ENCODE results near the gene PNKD. TPM values are rescaled to one million over a fixed set of nuclear protein-coding genes. Genes with fewer than 3 reads are reported as not detected.

PNKD gene, protein sequence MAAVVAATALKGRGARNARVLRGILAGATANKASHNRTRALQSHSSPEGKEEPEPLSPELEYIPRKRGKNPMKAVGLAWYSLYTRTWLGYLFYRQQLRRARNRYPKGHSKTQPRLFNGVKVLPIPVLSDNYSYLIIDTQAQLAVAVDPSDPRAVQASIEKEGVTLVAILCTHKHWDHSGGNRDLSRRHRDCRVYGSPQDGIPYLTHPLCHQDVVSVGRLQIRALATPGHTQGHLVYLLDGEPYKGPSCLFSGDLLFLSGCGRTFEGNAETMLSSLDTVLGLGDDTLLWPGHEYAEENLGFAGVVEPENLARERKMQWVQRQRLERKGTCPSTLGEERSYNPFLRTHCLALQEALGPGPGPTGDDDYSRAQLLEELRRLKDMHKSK
- 66.2 TPM for total RNA-seq

GRCh38 chr2:218269900-218270720 lies at the start of gene PNKD, which contains the start of gene AAMP:
TSS of gene PNKD (plus strand) at chr2:218270519. CDS start at chr2:218270536, 17 bp downstream.
TSS of gene AAMP (minus strand) at chr2:218270137. CDS start at chr2:218270086, 51 bp downstream.
- peak; percentile 100 for DNase-seq (ENCODE audit: low spot score)

DNA sequence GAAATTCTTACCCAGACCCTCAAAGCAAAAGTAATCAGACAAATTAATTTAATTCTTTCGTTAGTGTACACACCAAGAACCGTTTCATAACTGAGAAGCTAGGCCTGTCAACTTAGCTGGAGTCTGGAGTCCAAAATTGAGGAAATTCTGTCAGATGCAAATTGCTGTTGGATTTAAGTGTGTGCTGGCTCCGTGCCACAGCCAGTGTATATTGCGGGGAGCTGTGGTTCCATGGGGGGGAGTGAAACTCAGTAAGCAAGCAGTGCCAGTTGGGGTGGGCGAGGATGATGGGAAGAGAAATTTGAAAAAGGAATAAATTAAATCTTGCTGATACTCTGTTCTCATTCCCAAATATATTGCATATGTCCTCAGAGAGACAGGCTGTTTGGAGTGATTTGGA lies 49.3 kb upstream of the PNKD start:
- DNase-seq (ENCODE audit: low spot score) = no peak

- DNase-seq (ENCODE audit: low spot score) = no peak
These were observed 47.3 kb upstream of the PNKD start for GRCh38 chr2:218223046-218223445.

- DNase-seq (ENCODE audit: low spot score) = no peak
These were observed 46.1 kb upstream of the PNKD start for GRCh38 chr2:218224186-218224585.

DNA sequence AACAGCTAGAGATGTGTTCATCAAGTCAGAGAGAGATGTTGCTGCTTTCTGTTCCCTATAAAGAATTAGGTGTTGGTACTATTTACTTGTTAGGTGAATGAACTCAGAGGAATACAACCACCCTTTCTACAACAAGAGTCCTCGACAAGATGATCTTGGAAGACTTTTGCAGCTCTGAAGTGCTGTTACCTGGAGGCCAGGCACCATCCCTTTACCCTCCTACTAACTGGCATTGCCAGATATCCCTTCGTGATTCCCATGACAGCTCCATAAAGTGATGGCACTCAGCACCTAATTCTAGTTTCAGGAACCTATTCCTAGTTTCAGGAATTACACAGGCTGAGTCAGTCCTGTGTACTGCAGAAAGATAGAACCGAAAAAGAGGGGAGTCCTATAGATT lies 43.4 kb upstream of the PNKD start:
- DNase-seq (ENCODE audit: low spot score) = no peak

DNA sequence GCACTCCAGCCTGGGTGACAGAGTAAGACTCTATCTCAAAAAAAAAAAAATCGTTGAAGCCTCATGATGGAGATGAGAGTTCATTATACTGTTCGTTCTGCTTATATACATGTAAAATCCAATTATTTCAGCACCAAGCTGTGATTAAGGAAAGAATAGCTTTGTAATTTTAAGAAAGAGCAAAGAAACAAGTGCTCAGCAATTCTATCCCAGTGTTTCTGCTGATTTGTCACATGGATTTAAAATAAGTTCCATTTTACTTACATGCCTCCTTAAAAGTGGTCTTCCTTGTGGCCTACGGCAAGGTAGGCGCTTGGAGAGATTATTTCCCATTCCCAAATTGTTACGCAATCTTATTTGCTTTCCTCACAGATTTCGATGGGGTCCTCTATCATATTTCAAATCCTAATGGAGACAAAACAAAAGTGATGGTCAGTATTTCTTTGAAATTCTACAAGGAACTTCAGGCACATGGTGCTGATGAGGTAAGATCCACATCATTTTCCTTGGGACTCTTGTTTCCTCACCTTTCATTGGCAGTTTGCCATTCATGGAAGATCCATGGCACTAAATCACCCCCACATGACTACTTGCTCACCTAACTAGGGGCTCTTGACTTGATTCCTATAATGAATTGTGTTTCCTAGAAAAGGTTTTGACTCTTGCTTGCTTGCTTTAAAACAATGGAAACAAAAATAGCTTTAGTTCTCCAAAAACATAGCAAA lies 41.8 kb upstream of the PNKD start:
- DNase-seq (ENCODE audit: low spot score) = no peak

DNA sequence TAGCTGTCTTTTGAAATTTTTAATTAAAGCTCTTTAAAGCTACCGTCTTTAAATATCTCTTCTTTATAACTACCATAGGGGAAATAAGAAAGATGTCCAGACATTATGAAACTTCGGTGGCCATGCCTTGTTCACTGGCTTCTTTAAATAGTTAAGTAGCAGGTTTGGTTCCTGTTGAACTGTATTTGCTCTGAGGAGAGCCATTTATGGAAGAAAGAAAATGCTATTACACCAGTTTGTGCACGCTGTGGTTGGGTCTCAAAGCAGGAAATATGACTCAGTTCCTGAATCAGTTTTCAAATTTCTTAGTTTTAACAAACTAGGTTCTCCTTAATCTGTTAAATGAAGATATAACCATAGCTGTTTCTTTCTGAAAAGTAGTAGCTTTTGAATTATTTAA lies 41.1 kb upstream of the PNKD start:
- no peak for DNase-seq (ENCODE audit: low spot score)

GRCh38 chr2:218229851-218230250 lies 40.5 kb upstream of the PNKD start:
- no peak for DNase-seq (ENCODE audit: low spot score)

DNA sequence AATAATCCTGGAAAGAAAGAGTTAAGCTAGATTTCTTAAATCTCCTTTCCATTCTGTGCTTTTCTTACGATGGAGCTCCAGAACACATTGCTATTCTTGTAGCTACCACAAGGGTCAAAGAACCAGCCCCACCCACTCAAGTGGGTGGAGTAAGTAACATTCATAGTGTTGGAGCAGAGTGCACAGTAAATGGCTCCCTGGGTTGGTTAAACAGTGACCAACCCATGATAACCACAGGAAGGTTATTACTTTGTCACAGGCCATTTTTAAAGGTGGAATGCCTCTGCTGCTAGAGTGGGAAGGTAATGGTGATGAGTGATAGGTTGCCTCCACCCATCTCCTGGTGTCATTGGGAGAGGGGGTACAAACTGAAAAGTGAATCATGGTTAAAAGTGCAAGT lies 39.4 kb upstream of the PNKD start:
- no peak for DNase-seq (ENCODE audit: low spot score)

GRCh38 chr2:218233543-218233942 lies 36.8 kb upstream of the PNKD start:
- DNase-seq (ENCODE audit: low spot score) = no peak

GRCh38 chr2:218234521-218234920 lies 35.8 kb upstream of the PNKD start:
- DNase-seq (ENCODE audit: low spot score) = no peak

GRCh38 chr2:218235017-218235416 lies 35.3 kb upstream of the PNKD start:
- no peak for DNase-seq (ENCODE audit: low spot score)

DNA sequence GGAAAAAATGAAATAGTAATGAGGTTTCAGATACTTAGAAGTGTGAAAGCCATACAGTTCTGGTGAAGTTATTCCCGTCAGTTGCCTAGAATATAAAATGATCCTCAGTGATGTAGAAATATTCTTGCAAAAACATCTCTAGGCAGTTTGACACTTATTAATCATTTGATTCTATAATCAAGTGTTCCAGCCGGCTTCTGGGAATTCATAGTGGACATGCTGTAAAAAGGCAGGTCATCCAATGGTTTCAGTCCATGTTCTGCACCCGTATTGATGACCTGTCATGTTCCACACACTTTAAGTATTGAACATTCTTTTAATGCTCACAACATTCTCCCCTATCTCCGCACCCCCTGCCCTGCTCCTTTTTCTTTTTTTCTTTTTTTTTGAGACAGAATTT lies 33.5 kb upstream of the PNKD start:
- no peak for DNase-seq (ENCODE audit: low spot score)

GRCh38 chr2:218238887-218239286 lies 31.4 kb upstream of the PNKD start:
- DNase-seq (ENCODE audit: low spot score) = no peak

DNA sequence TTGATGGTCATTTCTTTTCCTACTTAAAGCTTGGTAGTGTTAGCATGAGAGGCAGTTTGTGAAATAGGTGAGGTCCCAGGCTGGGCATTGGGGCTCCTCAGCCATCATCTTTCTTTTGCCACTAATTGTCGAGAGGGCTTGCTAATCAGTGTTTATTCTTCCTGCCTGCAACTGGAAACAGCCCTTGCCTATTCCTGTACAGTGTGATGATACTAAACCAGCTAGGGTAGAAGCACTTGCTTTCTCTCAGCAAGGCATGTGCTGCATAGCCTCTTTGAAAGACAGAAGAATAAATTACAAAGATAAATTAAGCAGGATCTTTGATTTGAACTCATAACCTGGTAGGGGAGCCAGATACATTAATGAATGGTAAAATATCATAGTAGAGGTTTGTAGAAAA lies 26.1 kb upstream of the PNKD start:
- DNase-seq (ENCODE audit: low spot score) = no peak

- no peak for DNase-seq (ENCODE audit: low spot score)
These were observed 25.7 kb upstream of the PNKD start for GRCh38 chr2:218244665-218245064.

GRCh38 chr2:218245214-218245613 lies 25.1 kb upstream of the PNKD start:
- no peak for DNase-seq (ENCODE audit: low spot score)

DNA sequence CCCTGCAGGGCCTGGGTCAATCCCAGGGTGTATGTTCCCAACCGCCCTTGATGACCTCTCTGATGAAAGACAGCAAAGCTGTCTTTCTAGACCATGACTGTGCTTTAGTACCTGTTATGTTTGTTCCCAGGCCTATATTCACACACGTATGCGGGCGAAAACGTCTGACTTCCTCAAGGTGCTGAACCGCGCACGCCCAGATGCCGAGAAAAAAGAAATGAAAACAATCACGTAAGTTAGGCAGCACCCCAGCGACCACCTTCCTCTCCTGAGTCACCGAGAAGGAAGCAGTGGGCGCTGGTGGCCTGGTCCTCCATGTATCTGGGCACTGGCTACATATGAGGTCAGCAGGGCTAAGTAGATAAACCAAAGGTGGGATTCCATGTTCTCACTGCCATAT lies 20.6 kb upstream of the PNKD start:
- DNase-seq (ENCODE audit: low spot score) = no peak

DNA sequence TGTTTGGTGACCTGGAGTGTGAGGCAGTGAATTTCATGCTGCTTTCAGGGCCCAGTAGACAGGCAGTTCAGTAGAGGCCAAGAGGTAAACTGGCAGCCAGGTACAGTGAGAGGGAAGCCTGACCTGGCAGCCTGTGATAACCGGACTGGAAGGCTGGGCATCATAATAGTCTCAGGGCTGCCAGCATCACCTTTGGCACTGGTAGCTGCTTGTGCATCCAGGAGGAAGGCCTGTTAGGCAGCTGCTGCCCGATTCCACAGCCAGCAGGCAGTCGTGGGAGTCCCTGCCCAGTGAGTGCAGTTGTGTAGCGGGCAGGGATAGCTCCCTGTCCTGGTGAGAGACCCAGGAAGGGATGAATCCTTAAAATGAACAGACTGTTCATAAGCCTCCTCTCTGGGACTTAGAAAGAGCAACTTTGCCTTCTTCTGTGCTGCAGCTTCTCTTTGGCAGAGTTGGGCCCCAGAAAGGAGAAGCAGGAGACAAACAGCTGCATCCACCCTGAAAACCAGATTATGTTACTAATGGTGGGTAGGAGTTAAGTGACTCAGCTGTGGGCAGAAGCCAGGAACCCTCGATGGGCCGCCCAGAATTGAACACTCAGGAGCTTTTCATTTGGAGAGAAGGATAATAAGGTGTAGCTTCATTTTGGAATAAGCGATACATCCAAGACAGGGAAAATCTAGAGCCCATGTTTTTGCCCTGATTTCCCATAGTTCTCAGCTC lies 17.6 kb upstream of the PNKD start:
- no peak for DNase-seq (ENCODE audit: low spot score)

GRCh38 chr2:218253232-218253625 lies 17.1 kb upstream of the PNKD start:
- no peak for DNase-seq (ENCODE audit: low spot score)

- no peak for DNase-seq (ENCODE audit: low spot score)
These were observed 14.9 kb upstream of the PNKD start for GRCh38 chr2:218255446-218255845.
